ENCODE data around the gene ACOT11. TPM values are rescaled to one million over a fixed set of nuclear protein-coding genes. Genes with fewer than 3 reads are reported as not detected.

Gene ACOT11
- total and polyA plus RNA-seq, 9 of the 15 experiments (the other 6 are each of a cell fraction or from before 2014, with no cell fraction given), result 0.04 to 1.2 (median 0.64) TPM; not detected in 2

DNA sequence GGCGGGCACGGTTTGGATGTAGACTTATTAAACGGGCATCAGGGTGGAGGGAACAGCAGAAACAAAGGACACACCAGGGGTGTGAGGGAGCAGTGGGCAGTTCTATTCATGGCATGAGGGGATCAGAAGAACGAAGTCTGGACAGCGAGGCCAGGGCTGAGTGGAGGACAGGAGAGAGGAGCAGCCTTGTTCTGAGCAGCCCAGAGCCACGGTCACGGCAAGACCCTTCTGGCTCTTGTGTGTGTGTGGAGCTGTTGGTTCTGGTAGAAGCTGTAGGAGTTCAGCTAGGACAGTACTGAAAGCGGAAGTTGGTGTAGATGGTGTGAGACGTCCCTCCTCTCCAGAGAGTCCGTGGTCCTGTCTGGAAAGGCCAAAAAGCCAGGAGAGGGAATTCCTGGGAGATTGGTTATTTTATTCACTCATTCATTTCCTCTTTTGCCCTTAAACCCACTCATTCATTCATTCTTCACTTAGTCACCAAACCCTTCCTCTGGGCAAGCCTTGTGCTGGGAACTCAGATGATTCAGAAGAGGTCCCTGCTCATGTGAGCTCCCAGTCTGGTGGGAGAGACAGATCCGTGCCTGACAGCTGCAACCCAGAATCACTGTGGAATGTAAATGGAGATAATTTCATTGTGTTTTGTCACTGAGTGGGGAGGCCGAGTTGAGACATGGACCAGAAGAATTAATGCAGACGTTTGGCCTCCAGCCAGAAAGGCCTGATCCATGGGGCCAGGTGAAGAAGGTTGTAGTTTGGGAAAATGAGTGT lies 4.1 kb upstream of the ACOT11 start (continued):
- TF ChIP-seq, protein P1, sequence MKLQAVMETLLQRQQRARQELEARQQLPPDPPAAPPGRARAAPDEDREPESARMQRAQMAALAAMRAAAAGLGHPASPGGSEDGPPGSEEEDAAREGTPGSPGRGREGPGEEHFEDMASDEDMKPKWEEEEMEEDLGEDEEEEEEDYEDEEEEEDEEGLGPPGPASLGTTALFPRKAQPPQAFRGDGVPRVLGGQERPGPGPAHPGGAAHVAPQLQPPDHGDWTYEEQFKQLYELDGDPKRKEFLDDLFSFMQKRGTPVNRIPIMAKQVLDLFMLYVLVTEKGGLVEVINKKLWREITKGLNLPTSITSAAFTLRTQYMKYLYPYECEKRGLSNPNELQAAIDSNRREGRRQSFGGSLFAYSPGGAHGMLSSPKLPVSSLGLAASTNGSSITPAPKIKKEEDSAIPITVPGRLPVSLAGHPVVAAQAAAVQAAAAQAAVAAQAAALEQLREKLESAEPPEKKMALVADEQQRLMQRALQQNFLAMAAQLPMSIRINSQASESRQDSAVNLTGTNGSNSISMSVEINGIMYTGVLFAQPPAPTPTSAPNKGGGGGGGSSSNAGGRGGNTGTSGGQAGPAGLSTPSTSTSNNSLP (IDR thresholded peaks at IDR 0.05; ENCODE audit: borderline replicate concordance, low read depth, low read length), result no peak
- no peak for TF ChIP-seq ZNF212 (CRISPR knock-in tag; IDR thresholded peaks at IDR 0.05)
- peak; percentile 72 for TF ChIP-seq NFIC (IDR thresholded peaks at IDR 0.05)
- no peak for TF ChIP-seq ZNF408 (CRISPR knock-in tag; IDR thresholded peaks at IDR 0.05; ENCODE audit: low read depth)
- TF ChIP-seq ARHGAP35 (IDR thresholded peaks at IDR 0.05; ENCODE audit: partially characterized antibody), result no peak
- peak; percentile 80 for TF ChIP-seq ZNF24 (IDR thresholded peaks at IDR 0.05)
- TF ChIP-seq FOXP1 (CRISPR knock-in tag; IDR thresholded peaks at IDR 0.05), result no peak
- TF ChIP-seq CREB1 (IDR thresholded peaks at IDR 0.05), result no peak
- TF ChIP-seq CREB1 (CRISPR knock-in tag; IDR thresholded peaks at IDR 0.05), result no peak
